ENCODE data around the gene RAB3IL1. TPM values are rescaled to one million over a fixed set of nuclear protein-coding genes. Genes with fewer than 3 reads are reported as not detected.

Gene RAB3IL1
- total RNA-seq, 6 donors from 2014 or later = 4.4 to 20.7 (median 10.0) TPM

GRCh38 chr11:61963282-61964057 lies 46.1 kb upstream of the RAB3IL1 start:
- H3K4me1 ChIP-seq = peaks cover 34 to 39% (median 36%) of the 10 kb centered on the region in 4 donors
- H3K36me3 ChIP-seq = peaks cover 6 to 48% (median 25%) of the 10 kb centered on the region in 4 donors
- no peaks in the 10 kb centered on the region for H3K9me3 ChIP-seq
- peak in 1 of 2 donors; percentile 70 for DNase-seq
- peak overlapping the region in 2 of 4 donors; percentile 0 to 88 for H3K4me3 ChIP-seq
- peak; percentile 36 to 58 for ATAC-seq (ENCODE audit: low FRiP score in 2 of 2)
- peak overlapping the region; percentile 98 to 99 (median 99) for H3K27ac ChIP-seq
- TF ChIP-seq POLR2A (IDR thresholded peaks at IDR 0.05) (peak in 1 of 4 donors; percentile 58), POLR2AphosphoS5 (IDR thresholded peaks at IDR 0.05) (peak in 1 of 2 donors; percentile 86), CTCF (IDR thresholded peaks at IDR 0.05) (no peak), EP300 (IDR thresholded peaks at IDR 0.05) (peak in 1 of 4 donors; percentile 23)
- WGBS, 2 donors = 34 to 37% methylated on average over 10 of the region's 10 CpGs
- no peaks in the 10 kb centered on the region for H3K27me3 ChIP-seq

GRCh38 chr11:61963016-61963281 lies 45.6 kb upstream of the RAB3IL1 start:
- DNase-seq = no peak

GRCh38 chr11:61962213-61963015 lies 45.0 kb upstream of the RAB3IL1 start:
- H3K27ac ChIP-seq = peak overlapping the region; percentile 98 to 99 (median 99)
- no peak overlapping the region for H3K4me3 ChIP-seq
- ATAC-seq (ENCODE audit: low FRiP score in 2 of 2) (peak; percentile 0 to 4), DNase-seq (no peak)
- H3K27me3 ChIP-seq = no peaks in the 10 kb centered on the region
- 87 to 88% methylated on average over 11 to 12 of the region's 12 CpGs for WGBS, 2 donors
- H3K4me1 ChIP-seq = peaks cover 30 to 37% (median 32%) of the 10 kb centered on the region in 4 donors
- TF ChIP-seq EP300 (IDR thresholded peaks at IDR 0.05) (no peak), POLR2AphosphoS5 (IDR thresholded peaks at IDR 0.05) (peak in 1 of 2 donors; percentile 23), POLR2A (IDR thresholded peaks at IDR 0.05) (no peak)
- peaks cover 6 to 53% (median 25%) of the 10 kb centered on the region in 4 donors for H3K36me3 ChIP-seq
- no peaks in the 10 kb centered on the region for H3K9me3 ChIP-seq

More at GRCh38 chr11:61963016-61963281, 45.6 kb upstream of the RAB3IL1 start:
- TF ChIP-seq POLR2AphosphoS5 (IDR thresholded peaks at IDR 0.05) = peak in 1 of 2 donors; percentile 33
- no peak for TF ChIP-seq POLR2A (IDR thresholded peaks at IDR 0.05)
- Histone ChIP-seq H3K9me3 (no peaks in the 10 kb centered on the region), H3K27me3 (no peaks in the 10 kb centered on the region), H3K4me1 (peaks cover 30 to 37% (median 32%) of the 10 kb centered on the region in 4 donors), H3K27ac (peak overlapping the region; percentile 98 to 99 (median 99)), H3K36me3 (peaks cover 6 to 52% (median 25%) of the 10 kb centered on the region in 4 donors), H3K4me3 (no peak overlapping the region)
- WGBS, 2 donors = 86 to 93% methylated on average over 3 of the region's 3 CpGs
- no peak for ATAC-seq (ENCODE audit: low FRiP score in 2 of 2)

- H3K4me1 ChIP-seq = peaks cover 30 to 37% (median 32%) of the 10 kb centered on the region in 4 donors
- DNase-seq = no peak
Observed at GRCh38 chr11:61961570-61962212, 44.3 kb upstream of the RAB3IL1 start.

More at GRCh38 chr11:61961570-61962212, 44.3 kb upstream of the RAB3IL1 start:
- H3K27ac ChIP-seq = peak overlapping the region; percentile 98 to 99 (median 99)
- WGBS, 2 donors = 91% methylated on average over 7 to 8 of the region's 8 CpGs
- no peak overlapping the region for H3K4me3 ChIP-seq
- TF ChIP-seq POLR2AphosphoS5 (IDR thresholded peaks at IDR 0.05) = no peak
- TF ChIP-seq CTCF (IDR thresholded peaks at IDR 0.05) = no peak
- TF ChIP-seq EP300 (IDR thresholded peaks at IDR 0.05) = no peak
- TF ChIP-seq POLR2A (IDR thresholded peaks at IDR 0.05) = no peak
- H3K9me3 ChIP-seq = no peaks in the 10 kb centered on the region
- peaks cover 6 to 53% (median 25%) of the 10 kb centered on the region in 4 donors for H3K36me3 ChIP-seq
- H3K27me3 ChIP-seq = no peaks in the 10 kb centered on the region
- ATAC-seq (ENCODE audit: low FRiP score in 2 of 2) = no peak
